SH-SY5Y (cell line): Measurements from ENCODE around the gene MPDZ.

ENCODE experiments used
- GATA2 ChIP-seq: IDR thresholded peaks from 2 replicates; pipeline ENCODE4 v1.6.1; 2011; ENCODE audit warnings: mild to moderate bottlenecking, low read depth, low read length
- GATA3 ChIP-seq: IDR thresholded peaks from 2 replicates; pipeline ENCODE4 v1.6.1; 2011; ENCODE audit warnings: low read depth, mild to moderate bottlenecking, low read length, moderate library complexity

GRCh38 chr9:13266167-13266566 lies 13.3 kb downstream of the MPDZ start:
- TF ChIP-seq GATA2 (no peak), GATA3 (no peak)
